A673 (cell line): ENCODE measurements around the gene LYZ. TPM values are rescaled to one million over a fixed set of nuclear protein-coding genes. Genes with fewer than 3 reads are reported as not detected.

Experiments used
- BruUV-seq: library from RNA; stranded (reverse); fragments of 400-500 nt; replicated peaks from 2 replicates; lab custom pipeline; 2021; lab: Mats Ljungman, UMichigan
- CTCF ChIA-PET: fragments of 300-600 bp; sonication (Branson Sonifier 250); formaldehyde crosslinking; loops from one replicate; lab custom pipeline; 2022; ENCODE audit warnings: antibody characterized with exemption; lab: Charles Lee
- POLR2A ChIA-PET: fragments of 300-600 bp; sonication (Branson Sonifier 250); formaldehyde crosslinking; loops from one replicate; lab custom pipeline; 2022; ENCODE audit warnings: antibody characterized with exemption; ENCODE audit not compliant: low non-redundant PET; lab: Charles Lee
- DNase-seq: peaks from one replicate; pipeline ENCODE4 v3.0.0-alpha.2; 2015; ENCODE audit warnings: low spot score
- H3K27ac ChIP-seq: fragments of 200-600 bp; sonication (generic); 2 replicates; pipeline ENCODE4 v1.5.1; 2016; ENCODE audit warnings: mixed run types, low read depth, mild to moderate bottlenecking, mixed read lengths, antibody characterized with exemption, low read length; ENCODE audit not compliant: poor library complexity, severe bottlenecking
- H3K27me3 ChIP-seq: fragments of 200-600 bp; sonication (generic); replicated peaks from 2 replicates; pipeline ENCODE4 v1.6.1; 2017; ENCODE audit warnings: mixed run types, low read depth, mild to moderate bottlenecking, mixed read lengths, antibody characterized with exemption, low read length; ENCODE audit not compliant: insufficient read depth, poor library complexity
- H3K36me3 ChIP-seq: fragments of 200-600 bp; sonication (generic); 2 replicates; pipeline ENCODE4 v1.6.1; 2016; ENCODE audit warnings: mixed run types, mild to moderate bottlenecking, mixed read lengths, antibody characterized with exemption, low read length; ENCODE audit not compliant: insufficient read depth, poor library complexity, severe bottlenecking
- H3K4me1 ChIP-seq: fragments of 200-600 bp; sonication (generic); 2 replicates; pipeline ENCODE4 v1.6.1; 2017; ENCODE audit warnings: mixed run types, mild to moderate bottlenecking, mixed read lengths, antibody characterized with exemption, low read length; ENCODE audit not compliant: insufficient read depth, poor library complexity, severe bottlenecking
- H3K4me3 ChIP-seq: fragments of 200-600 bp; sonication (generic); 2 replicates; pipeline ENCODE4 v1.5.1; 2016; ENCODE audit warnings: low read depth, mixed run types, mild to moderate bottlenecking, mixed read lengths, low read length; ENCODE audit not compliant: poor library complexity, severe bottlenecking
- H3K9me3 ChIP-seq: fragments of 200-600 bp; sonication (generic); 2 replicates; pipeline ENCODE4 v1.6.1; 2016; ENCODE audit warnings: mixed run types, low read depth, mild to moderate bottlenecking, mixed read lengths, antibody characterized with exemption, low read length; ENCODE audit not compliant: poor library complexity, severe bottlenecking
- CTCF ChIP-seq: fragments of 300-800, 200-600 bp; sonication (generic); conservative IDR thresholded peaks from 2 replicates; pipeline ENCODE4 v1.5.1; 2017; ENCODE audit warnings: low read depth, mild to moderate bottlenecking, antibody characterized with exemption, low read length, moderate library complexity, mixed read lengths
- EZH2 ChIP-seq: fragments of 200-600 bp; sonication (generic); IDR thresholded peaks from 2 replicates; pipeline ENCODE4 v1.6.1; 2017; ENCODE audit warnings: borderline replicate concordance, low read depth, mild to moderate bottlenecking, mixed read lengths, antibody characterized with exemption, low read length; ENCODE audit not compliant: poor library complexity, severe bottlenecking
- intact Hi-C: fragments of 100-400 bp; cut with micrococcal nuclease; formaldehyde crosslinking; loops from one replicate; pipeline ENCODE4 v1.10.0; 2022; ENCODE audit not compliant: unreplicated experiment
- total RNA-seq: library from RNA; stranded (reverse); gene quantifications from 2 replicates; pipeline ENCODE4 v1.2.3, GENCODE V29; 2021

LYZ gene
- total RNA-seq, 1 experiment from 2014 or later, result 0.32 TPM

DNA sequence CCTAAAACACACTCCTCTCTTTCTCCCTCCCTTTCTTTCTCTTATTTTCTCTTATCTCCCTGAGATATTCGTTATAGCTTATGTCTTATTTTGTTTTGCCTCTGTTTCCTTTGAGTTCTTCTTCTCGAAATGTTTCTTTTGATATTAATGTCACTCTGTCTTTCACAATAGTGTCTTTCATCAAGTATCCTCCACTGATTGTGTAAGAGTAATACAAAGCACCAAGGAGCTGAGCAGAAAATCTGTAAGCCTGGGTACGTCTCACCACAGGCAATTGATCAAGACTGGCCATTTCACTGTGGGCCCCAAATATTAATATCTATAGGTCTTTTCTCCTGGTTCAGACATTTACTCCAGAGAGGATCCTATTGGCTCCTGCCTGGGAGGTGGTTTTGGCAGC lies 4.8 kb upstream of the LYZ start:
- Histone ChIP-seq H3K36me3 (no peaks in the 10 kb centered on the region), H3K9me3 (no peaks in the 10 kb centered on the region), H3K4me1 (no peaks in the 10 kb centered on the region), H3K27me3 (no peaks in the 10 kb centered on the region), H3K4me3 (no peak overlapping the region), H3K27ac (no peak overlapping the region)
- TF ChIP-seq CTCF (no peak), EZH2 (no peak)
- BruUV-seq, result no TSS peak
- no peak for DNase-seq
- intact Hi-C loops, result no loop called here
- POLR2A ChIA-PET, result no interaction called here
- CTCF ChIA-PET, result no interaction called here

GRCh38 chr12:69343885-69344612 lies 4.1 kb upstream of the LYZ start:
- POLR2A ChIA-PET, result no interaction called here
- intact Hi-C loops, result no loop called here
- no peaks in the 10 kb centered on the region for H3K36me3 ChIP-seq
- H3K27me3 ChIP-seq, result no peaks in the 10 kb centered on the region
- no peak for TF ChIP-seq CTCF
- TF ChIP-seq EZH2, result no peak
- no peak overlapping the region for H3K27ac ChIP-seq
- H3K4me1 ChIP-seq, result no peaks in the 10 kb centered on the region
- DNase-seq, result no peak
- H3K4me3 ChIP-seq, result no peak overlapping the region
- no TSS peak for BruUV-seq
- CTCF ChIA-PET, result no interaction called here
- H3K9me3 ChIP-seq, result no peaks in the 10 kb centered on the region

GRCh38 chr12:69345077-69345476 lies 3.1 kb upstream of the LYZ start:
- no peak for DNase-seq

More at GRCh38 chr12:69345077-69345476, 3.1 kb upstream of the LYZ start:
- TF ChIP-seq EZH2 (no peak), CTCF (no peak)
- H3K4me3 ChIP-seq, result no peak overlapping the region
- no TSS peak for BruUV-seq
- H3K9me3 ChIP-seq, result no peaks in the 10 kb centered on the region
- intact Hi-C loops, result no loop called here
- H3K27me3 ChIP-seq, result peaks cover 5% of the 10 kb centered on the region
- ChIA-PET POLR2A (no interaction called here), CTCF (no interaction called here)
- H3K4me1 ChIP-seq, result no peaks in the 10 kb centered on the region
- H3K36me3 ChIP-seq, result no peaks in the 10 kb centered on the region
- H3K27ac ChIP-seq, result no peak overlapping the region
